Activated CD8-positive, alpha-beta T cell treated with anti-CD3 and anti-CD28 coated beads, Interleukin-2, amount 10 ng/mL, durations not matched to agents 7 days and 5 days (primary cell): ENCODE results near the gene DUOXA1. TPM values are rescaled to one million over a fixed set of nuclear protein-coding genes. Genes with fewer than 3 reads are reported as not detected.

Experiments
- ATAC-seq: fragments of 150-1000 bp; cut with Tn5 transposase; one replicate; pipeline ENCODE4 v1.10.0; 2021; ENCODE audit warnings: moderate library complexity
- CTCF ChIA-PET: fragments of 350-600 bp; sonication (Branson Sonifier 250); formaldehyde crosslinking; loops from one replicate; lab custom pipeline; 2021; ENCODE audit warnings: antibody characterized with exemption; lab: Charles Lee
- POLR2A ChIA-PET: fragments of 350-600 bp; sonication (Branson Sonifier 250); formaldehyde crosslinking; loops from one replicate; lab custom pipeline; 2021; ENCODE audit warnings: antibody characterized with exemption; lab: Charles Lee
- DNase-seq: peaks from one replicate; pipeline ENCODE4 v3.0.0-alpha.2; 2020
- H3K27ac Mint-ChIP-seq: one replicate; pipeline ENCODE4 v1.8.0; 2021; ENCODE audit warnings: mild to moderate bottlenecking, mixed read lengths
- H3K27me3 Mint-ChIP-seq: one replicate; pipeline ENCODE4 v1.8.0; 2021; ENCODE audit warnings: low read depth, mixed read lengths
- H3K36me3 Mint-ChIP-seq: one replicate; pipeline ENCODE4 v1.8.0; 2021; ENCODE audit warnings: low read depth, mixed read lengths
- H3K4me1 Mint-ChIP-seq: one replicate; pipeline ENCODE4 v1.8.0; 2021; ENCODE audit warnings: low read depth, mixed read lengths
- H3K4me3 Mint-ChIP-seq: one replicate; pipeline ENCODE4 v1.8.0; 2021; ENCODE audit warnings: mild to moderate bottlenecking, mixed read lengths
- H3K9me3 Mint-ChIP-seq: one replicate; pipeline ENCODE4 v1.8.0; 2022; ENCODE audit warnings: mixed read lengths; ENCODE audit not compliant: insufficient read depth
- total RNA-seq, 2 experiments: library from RNA; stranded (reverse); gene quantifications; one replicate each; pipeline ENCODE4 v1.2.3, GENCODE V29; 2021

DUOXA1 gene
- total RNA-seq, 2 experiments from 2014 or later = not detected

DNA sequence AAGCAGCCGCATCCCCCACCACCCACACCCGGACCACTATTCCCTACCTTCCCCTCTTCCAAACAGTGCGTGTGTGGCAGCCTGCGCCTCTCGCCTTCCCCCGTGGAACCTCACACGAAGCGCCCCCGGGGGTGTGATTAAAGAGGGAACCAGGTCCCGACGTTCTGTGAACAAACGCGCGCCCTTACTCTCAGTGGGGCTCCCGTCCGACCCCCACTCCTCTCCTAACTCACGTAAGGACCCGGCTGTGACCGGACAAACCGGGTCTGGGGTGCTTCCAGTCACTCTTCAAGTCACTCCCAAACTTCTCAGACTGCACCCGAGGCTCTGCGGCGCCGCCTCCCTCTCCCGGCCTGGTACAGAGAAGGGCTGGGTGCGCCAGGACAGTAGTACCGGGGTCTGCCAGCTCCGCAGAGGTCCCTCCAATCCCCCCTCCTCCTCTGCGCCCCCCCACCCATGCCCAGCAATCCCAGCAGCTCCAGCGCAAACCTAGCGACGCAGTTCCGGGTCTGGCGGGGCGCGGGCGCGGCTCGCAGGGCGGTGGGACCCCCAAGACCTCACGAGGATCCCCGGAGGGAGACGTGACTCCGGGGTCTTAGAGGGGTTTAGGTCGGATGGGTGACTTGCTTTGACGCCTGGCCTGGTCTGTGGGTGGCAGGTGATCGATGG is 574 bp downstream of the DUOXA1 start:
- ATAC-seq (no peak), DNase-seq (no peak)
- H3K4me1 Mint-ChIP-seq = no peaks in the 10 kb centered on the region
- no peaks in the 10 kb centered on the region for H3K36me3 Mint-ChIP-seq
- no peak overlapping the region for H3K27ac Mint-ChIP-seq
- POLR2A ChIA-PET = no interaction called here
- no peak overlapping the region for H3K4me3 Mint-ChIP-seq
- no peaks in the 10 kb centered on the region for H3K9me3 Mint-ChIP-seq
- H3K27me3 Mint-ChIP-seq = peaks cover 71% of the 10 kb centered on the region
- CTCF ChIA-PET = interaction anchor here (3.6 kb wide), 1 partner anchor 11 kb away, joined by 28 read pairs; no protein-coding TSS in a partner anchor

GRCh38 chr15:45126535-45127158 is 3.0 kb downstream of the DUOXA1 start:
- DNase-seq (peak; percentile 51), ATAC-seq (no peak)
- no peaks in the 10 kb centered on the region for H3K9me3 Mint-ChIP-seq
- no peak overlapping the region for H3K4me3 Mint-ChIP-seq
- H3K27ac Mint-ChIP-seq = no peak overlapping the region
- ChIA-PET POLR2A (no interaction called here), CTCF (interaction anchor here (0.7 to 3.5 kb wide), 18 partner anchors 8 to 274 kb away, joined by 3 to 25 read pairs (median 5); partner anchors contain the start of gene DUOXA2)
- H3K4me1 Mint-ChIP-seq = no peaks in the 10 kb centered on the region
- peaks cover 59% of the 10 kb centered on the region for H3K27me3 Mint-ChIP-seq
- no peaks in the 10 kb centered on the region for H3K36me3 Mint-ChIP-seq

GRCh38 chr15:45123397-45123796 is 6.3 kb downstream of the DUOXA1 start:
- Mint-ChIP-seq H3K27ac (no peak overlapping the region), H3K27me3 (peaks cover 47% of the 10 kb centered on the region), H3K4me3 (no peak overlapping the region), H3K36me3 (no peaks in the 10 kb centered on the region), H3K4me1 (no peaks in the 10 kb centered on the region), H3K9me3 (no peaks in the 10 kb centered on the region)
- no peak for ATAC-seq
- ChIA-PET POLR2A (no interaction called here), CTCF (interaction anchor here (0.8 kb wide), 1 partner anchor 81 kb away, joined by 4 read pairs; no protein-coding TSS in a partner anchor)
- DNase-seq = no peak

- POLR2A ChIA-PET = no interaction called here
- no peak for DNase-seq
Measured at GRCh38 chr15:45122719-45123118, 7.0 kb downstream of the DUOXA1 start.

DNA sequence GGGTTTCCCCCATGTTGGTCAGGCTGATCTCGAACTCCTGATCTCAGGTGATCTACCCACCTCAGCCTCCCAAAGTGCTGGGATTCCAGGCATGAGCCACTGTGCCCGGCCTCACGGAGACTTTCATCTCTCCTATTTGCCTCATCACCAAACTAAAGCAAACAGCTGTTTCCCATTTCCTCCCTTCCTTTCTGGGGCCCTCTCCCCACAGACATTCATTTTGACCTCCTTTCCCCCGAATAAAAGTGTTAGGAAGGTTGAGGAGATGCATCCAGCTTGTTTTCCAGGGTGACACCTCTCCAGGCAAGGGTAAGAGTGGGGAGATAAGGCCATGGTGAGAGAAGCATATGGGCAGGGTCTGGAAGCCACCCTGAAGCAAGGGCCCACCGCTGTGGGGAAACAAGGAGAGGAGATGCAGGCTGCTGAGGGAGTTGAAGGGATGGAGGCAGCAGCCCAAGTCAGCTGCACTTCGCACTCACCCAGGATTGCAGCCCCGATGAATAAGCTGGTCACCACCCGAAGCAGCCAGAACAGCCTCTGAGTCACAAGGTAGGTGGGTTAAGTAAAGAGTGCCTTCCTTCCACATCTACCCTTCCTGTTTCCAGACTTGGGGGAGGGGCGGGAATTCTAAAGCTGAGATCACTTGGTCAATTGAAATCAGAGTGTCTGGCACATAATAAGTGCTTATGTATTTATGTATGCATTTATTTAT is 7.8 kb downstream of the DUOXA1 start:
- ATAC-seq (no peak), DNase-seq (no peak)
- Mint-ChIP-seq H3K36me3 (no peaks in the 10 kb centered on the region), H3K27ac (no peak overlapping the region), H3K27me3 (peaks cover 49% of the 10 kb centered on the region), H3K4me3 (no peak overlapping the region), H3K4me1 (peaks cover 10% of the 10 kb centered on the region), H3K9me3 (no peaks in the 10 kb centered on the region)
- ChIA-PET POLR2A (no interaction called here), CTCF (interaction anchor here (1.1 to 1.2 kb wide), 2 partner anchors 12 to 94 kb away, joined by 3 to 4 read pairs; no protein-coding TSS in a partner anchor)

More at GRCh38 chr15:45122719-45123118, 7.0 kb downstream of the DUOXA1 start:
- CTCF ChIA-PET = interaction anchor here (0.8 kb wide), 1 partner anchor 82 kb away, joined by 4 read pairs; no protein-coding TSS in a partner anchor
- Mint-ChIP-seq H3K4me1 (peaks cover 3% of the 10 kb centered on the region), H3K27ac (no peak overlapping the region), H3K36me3 (no peaks in the 10 kb centered on the region), H3K27me3 (peaks cover 45% of the 10 kb centered on the region), H3K4me3 (no peak overlapping the region), H3K9me3 (no peaks in the 10 kb centered on the region)
- ATAC-seq = no peak

DNA sequence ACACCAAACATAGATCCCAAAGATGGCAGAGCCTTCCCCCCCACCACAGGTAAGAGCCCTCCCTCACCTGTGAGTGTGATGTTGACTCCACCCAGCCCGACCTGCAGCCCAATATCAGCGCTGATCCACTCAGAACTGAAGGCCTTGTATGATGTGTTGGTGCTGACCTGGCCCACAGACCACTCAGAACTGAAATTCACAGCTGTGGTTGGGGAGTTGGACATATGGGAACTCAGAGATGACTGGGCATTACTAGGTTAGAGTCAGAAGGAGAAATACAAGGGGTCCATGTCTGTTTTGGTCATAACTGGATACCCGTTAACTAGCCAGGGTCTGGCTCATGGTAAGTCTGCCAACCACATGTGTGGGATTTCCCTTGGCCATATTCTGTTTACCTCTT is 8.7 kb downstream of the DUOXA1 start:
- no peak overlapping the region for H3K27ac Mint-ChIP-seq
- DNase-seq = no peak
- H3K9me3 Mint-ChIP-seq = no peaks in the 10 kb centered on the region
- H3K27me3 Mint-ChIP-seq = peaks cover 51% of the 10 kb centered on the region
- H3K36me3 Mint-ChIP-seq = no peaks in the 10 kb centered on the region
- ChIA-PET CTCF (interaction anchor here (1.1 to 1.2 kb wide), 2 partner anchors 11 to 94 kb away, joined by 3 to 4 read pairs; no protein-coding TSS in a partner anchor), POLR2A (no interaction called here)
- H3K4me3 Mint-ChIP-seq = no peak overlapping the region
- H3K4me1 Mint-ChIP-seq = peaks cover 13% of the 10 kb centered on the region
- ATAC-seq = no peak

- Mint-ChIP-seq H3K9me3 (no peaks in the 10 kb centered on the region), H3K4me1 (peaks cover 13% of the 10 kb centered on the region), H3K36me3 (no peaks in the 10 kb centered on the region), H3K27ac (no peak overlapping the region), H3K27me3 (peaks cover 51% of the 10 kb centered on the region), H3K4me3 (no peak overlapping the region)
- ChIA-PET CTCF (interaction anchor here (1.2 kb wide), 1 partner anchor 10 kb away, joined by 3 read pairs; no protein-coding TSS in a partner anchor), POLR2A (no interaction called here)
- ATAC-seq (no peak), DNase-seq (no peak)
Measured at GRCh38 chr15:45120081-45120972, 9.4 kb downstream of the DUOXA1 start.

DNA sequence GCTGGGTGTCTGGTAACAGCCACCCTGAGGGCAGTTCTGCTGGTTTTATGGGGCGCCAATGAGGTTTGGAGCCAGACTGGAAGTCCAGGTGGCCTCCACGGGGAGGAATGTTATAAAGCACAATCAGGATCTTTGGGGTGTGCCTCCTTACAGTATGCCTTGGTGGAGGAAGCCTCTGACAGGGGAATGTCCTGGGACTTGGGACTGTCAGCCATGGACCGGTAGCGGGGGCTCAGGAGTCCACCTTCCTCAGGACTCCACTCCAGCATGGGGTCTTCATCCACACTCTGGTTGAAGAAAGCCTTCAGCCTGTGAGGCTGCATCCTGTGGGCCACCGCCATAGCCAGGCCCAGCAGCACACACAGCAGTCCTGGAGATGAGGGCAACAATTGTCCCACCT is 10.7 kb downstream of the DUOXA1 start:
- Mint-ChIP-seq H3K9me3 (no peaks in the 10 kb centered on the region), H3K27ac (no peak overlapping the region), H3K4me1 (peaks cover 18% of the 10 kb centered on the region), H3K27me3 (peaks cover 58% of the 10 kb centered on the region), H3K36me3 (no peaks in the 10 kb centered on the region), H3K4me3 (no peak overlapping the region)
- DNase-seq = no peak
- POLR2A ChIA-PET = no interaction called here
- CTCF ChIA-PET = interaction anchor here (0.7 to 1.8 kb wide), 26 partner anchors 8 to 573 kb away, joined by 3 to 28 read pairs (median 5); partner anchors contain the start of genes DUOX1, DUOXA1 and SORD
- no peak for ATAC-seq

DNA sequence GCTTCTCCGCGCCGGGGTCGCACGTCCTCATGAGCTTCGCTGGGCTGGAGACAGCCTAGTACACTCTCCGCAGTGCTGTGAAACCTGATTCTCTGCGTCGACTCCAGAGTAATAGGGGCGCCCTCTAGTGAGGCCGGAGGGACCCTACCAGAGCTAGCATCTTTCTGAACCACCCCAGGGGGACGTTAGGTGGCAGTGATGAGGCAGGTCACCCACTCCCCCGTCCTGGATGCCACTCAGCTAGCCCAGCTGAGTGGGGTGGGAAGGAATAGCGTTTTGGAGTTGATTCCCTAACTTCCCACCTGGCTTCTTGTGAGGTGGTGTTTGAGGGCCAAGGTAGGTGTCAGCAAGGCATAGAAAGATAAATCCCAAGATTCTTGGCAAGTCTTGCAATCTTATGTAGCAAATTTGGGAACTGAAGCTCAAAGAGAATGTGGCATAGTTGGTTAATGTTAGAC is 11.5 kb downstream of the DUOXA1 start:
- H3K4me3 Mint-ChIP-seq = peak overlapping the region; percentile 60
- H3K9me3 Mint-ChIP-seq = no peaks in the 10 kb centered on the region
- H3K27me3 Mint-ChIP-seq = peaks cover 65% of the 10 kb centered on the region
- ATAC-seq (peak; percentile 98), DNase-seq (peak; percentile 89)
- H3K36me3 Mint-ChIP-seq = no peaks in the 10 kb centered on the region
- peaks cover 22% of the 10 kb centered on the region for H3K4me1 Mint-ChIP-seq
- ChIA-PET CTCF (interaction anchor here (0.6 to 1.8 kb wide), 57 partner anchors 8 to 993 kb away, joined by 3 to 28 read pairs (median 4); partner anchors contain the start of genes DUOX1, DUOXA1 and SORD), POLR2A (no interaction called here)
- H3K27ac Mint-ChIP-seq = no peak overlapping the region

DNA sequence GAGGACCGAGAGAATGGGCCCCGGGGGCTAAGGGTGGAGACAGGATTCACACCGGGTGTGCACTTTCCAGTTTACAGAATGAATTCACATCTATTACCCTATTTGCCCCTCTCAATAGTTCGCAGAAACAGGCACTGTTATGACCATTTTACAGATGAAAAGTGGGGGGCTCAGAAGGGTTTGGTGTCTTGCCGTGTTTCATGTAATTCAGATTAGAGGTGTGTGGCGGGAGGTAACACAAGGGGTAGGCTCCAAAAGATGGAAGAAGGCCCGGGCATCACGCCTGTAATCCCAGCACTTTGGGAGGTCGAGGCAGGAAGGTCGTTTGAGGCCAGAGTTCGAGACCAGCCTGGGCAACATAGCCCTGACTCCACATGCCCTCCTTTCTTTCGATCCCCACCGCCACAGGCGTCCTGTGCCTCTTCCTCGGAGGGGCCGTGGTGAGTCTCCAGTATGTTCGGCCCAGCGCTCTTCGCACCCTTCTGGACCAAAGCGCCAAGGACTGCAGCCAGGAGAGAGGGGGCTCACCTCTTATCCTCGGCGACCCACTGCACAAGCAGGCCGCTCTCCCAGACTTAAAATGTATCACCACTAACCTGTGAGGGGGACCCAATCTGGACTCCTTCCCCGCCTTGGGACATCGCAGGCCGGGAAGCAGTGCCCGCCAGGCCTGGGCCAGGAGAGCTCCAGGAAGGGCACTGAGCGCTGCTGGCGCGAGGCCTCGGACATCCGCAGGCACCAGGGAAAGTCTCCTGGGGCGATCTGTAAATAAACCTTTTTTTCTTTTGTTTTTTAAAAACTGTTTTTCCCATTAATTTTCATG is 12.2 kb downstream of the DUOXA1 start:
- Mint-ChIP-seq H3K27me3 (peaks cover 69% of the 10 kb centered on the region), H3K9me3 (no peaks in the 10 kb centered on the region), H3K27ac (no peak overlapping the region), H3K36me3 (no peaks in the 10 kb centered on the region), H3K4me1 (peaks cover 24% of the 10 kb centered on the region), H3K4me3 (peak overlapping the region; percentile 60)
- POLR2A ChIA-PET = no interaction called here
- CTCF ChIA-PET = interaction anchor here (0.6 to 1.8 kb wide), 46 partner anchors 8 to 993 kb away, joined by 3 to 28 read pairs (median 4); partner anchors contain the start of genes DUOX1 and DUOXA1
- ATAC-seq = peak; percentile 32
- DNase-seq = no peak
